Cerebellar nuclear complex (tissue), 1 donor: ENCODE results near the gene TPM4.
A peak's percentile ranks its signal among the peaks of the same experiment; 100 is the strongest.
"Not testable (repeated sequence)": the region's sequence is repeated elsewhere in the genome, so short reads cannot be mapped to it uniquely, and the experiment has no call there.

ENCODE experiments used
- DNase-seq, 2 experiments: peaks; one replicate each; lab custom pipeline; 2025; lab: John Stamatoyannopoulos, UW

The TPM4 gene

DNA sequence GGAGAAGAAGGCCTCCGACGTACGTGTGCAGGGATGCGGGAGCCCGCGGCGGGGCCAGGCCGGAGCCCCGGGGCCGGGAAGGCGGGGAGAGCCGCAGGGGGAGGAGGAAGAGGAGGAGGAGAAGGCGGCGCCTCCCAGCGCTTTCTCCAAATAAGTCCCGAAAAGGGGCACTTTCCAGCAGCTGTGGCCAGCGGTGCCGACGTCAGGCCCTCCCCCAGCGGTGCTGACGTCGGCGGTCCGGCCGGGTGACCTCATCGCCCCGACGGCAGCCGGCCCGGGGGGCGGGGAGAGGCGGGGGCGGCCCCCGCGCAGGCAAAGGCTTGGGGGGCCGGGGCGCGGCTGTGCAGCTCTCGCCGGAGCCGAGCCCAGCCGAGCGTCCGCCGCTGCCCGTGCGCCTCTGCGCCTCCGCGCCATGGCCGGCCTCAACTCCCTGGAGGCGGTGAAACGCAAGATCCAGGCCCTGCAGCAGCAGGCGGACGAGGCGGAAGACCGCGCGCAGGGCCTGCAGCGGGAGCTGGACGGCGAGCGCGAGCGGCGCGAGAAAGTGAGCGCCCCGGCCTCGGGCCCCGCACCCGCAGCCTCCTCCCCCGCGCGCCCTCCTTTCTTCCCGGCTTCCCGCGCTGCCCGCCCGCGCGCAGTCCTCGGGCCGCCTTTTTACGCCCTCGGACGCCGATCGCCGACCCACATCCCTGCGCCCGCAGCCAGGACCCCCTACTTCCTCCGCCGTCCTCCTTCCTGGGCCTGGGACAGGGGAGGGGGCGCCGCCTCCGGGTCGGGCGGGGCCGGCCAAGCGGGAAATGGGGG lies at the start of gene TPM4:
Gene TPM4 (plus strand): TSS at position 342 of the 804 bp plus-strand sequence. CDS start 71 bp downstream, at position 413.
- DNase-seq = peak in 1 of 2 experiments; percentile 20

DNA sequence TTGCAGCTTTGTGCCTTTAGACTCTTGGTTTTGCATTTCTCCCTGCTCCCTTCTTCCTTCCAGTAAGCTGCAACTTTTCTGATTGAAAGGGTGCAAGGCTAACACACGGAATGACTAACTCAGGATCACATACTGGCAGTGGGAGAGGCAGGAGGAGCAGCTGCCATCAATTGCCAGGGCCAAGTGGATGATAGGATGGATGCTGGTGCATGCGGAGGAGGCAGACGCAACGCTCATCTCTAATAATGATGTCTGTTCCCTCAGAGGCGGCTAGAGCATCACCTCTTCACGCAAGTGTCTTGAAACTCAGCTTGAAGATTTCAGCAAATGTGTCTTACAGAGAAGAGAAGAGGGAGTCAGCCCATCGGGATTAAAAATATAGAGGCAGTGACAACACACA lies 49.5 kb upstream of the TPM4 start:
- DNase-seq = no peak

DNA sequence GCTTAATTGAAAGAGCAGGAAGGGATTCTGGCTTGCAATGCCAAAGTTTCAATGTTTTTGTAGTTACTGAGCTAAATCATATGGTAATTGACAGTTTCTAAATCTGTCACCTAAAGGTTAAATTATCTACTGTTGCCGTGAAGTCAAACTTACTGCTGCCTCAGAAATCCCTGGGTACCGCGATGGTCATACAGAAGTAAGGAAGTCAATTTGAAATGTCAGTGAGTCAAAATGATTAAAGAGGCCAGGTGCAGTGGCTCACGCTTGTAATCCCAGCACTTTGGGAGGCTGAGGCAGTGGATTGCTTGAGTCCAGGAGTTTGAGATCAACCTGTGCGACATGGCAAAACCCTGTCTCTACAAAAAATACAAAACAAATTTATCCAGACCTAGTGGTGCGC lies 48.8 kb upstream of the TPM4 start:
- DNase-seq = no peak

DNA sequence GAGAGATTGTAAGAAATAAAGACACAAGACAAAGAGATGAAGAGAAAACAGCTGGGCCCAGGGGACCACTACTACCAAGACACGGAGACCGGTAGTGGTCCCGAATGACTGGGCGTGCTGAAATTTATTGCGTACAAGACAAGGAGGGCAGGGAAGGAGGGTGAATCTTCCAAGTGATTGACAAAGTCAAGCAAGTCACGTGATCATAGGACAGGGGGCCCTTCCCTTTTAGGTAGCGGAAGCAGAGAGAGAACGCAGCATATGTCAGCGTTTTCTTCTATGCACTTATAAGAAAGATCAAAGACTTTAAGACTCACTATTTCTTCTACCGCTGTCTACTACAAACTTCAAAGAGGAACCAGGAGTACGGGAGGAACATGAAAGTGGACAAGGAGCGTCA lies 46.1 kb upstream of the TPM4 start:
- not testable (repeated sequence) for DNase-seq

DNA sequence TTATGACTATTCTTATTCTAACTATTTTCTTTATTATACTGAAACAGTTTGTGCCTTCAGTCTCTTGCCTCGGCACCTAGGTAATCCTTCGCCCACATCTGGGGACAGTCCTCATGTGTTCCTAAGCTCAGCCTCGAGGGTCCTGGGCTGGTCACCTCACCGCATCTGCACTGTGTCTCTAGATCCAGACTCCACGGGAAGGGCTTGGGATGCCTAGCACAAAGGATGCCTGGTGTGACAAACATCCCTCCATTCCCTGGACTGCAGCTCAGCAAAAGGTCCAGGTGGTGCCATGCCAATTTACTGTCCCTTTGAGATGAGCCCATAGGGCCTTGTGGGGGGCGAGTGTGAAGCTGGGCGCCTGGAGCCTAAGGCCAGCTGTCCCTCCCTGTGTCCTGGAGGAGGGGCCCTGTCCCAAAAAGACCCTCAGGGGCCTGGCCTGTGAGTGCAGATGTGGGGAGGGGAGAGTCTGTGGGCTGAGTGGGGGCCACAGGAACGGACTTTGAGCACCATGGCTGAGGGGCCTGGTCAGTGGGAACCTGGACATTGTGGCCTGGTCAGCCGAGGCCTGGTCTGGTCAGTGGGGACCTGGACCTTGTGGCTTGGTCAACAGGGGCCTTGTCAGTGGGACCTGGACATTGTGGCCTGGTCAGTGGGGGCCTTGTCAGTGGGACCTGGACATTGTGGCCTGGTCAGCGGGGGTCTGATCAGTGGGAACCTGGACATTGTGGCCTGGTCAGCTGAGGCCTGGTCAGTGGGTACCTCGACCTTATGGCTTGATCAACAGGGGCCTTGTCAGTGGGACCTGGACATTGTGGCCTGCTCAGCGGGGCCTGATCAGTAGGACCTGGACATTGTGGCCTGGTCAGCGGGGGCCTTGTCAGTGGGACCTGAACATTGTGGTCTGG lies 45.1 kb upstream of the TPM4 start:
- no peak for DNase-seq

DNA sequence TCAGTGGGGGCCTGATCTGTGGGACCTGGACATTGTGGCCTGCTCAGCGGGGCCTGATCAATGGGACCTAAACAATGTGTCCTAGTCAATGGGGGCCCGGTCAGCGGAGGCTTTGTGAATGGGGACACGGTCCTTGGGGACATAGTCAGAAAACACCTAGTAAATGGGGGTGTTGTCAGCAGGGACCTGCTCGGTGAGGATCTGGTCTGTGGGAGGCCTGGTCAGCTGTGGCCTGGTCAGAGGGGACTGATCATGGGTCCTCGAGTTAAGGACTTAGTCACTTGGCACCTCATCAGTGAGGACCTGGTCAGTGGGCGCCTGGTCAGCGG lies 44.5 kb upstream of the TPM4 start:
- DNase-seq = no peak

DNA sequence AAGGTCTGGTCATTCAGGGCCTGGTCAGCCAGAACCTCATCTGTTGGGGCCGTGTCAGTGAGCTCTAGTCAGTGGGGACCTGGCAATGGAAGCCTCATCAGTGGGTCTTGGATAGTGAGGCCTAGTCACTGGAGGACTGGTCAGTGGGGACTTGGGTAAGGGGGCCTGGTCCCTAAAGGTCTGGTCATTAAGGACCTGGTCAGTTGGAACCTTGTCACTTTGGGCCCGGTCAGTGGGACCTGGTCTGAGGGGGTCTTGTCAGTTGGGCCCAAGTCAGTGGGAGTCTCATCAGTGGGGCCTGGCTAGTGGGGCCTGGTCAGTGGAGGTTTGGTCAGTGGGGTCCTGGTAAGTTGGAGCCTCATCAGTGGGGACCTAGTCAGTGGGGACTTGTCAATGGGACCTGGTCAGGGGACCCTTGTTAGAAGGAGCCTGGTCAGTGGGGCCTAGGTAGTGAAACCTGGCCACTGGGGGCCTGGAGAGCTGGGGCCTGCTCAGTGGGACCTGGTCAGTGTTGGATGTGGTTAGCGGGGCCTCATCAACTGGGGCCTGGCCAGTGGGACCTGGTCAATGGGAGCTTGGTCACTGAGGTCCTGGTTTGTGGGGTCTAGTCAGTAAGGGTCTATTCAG lies 43.7 kb upstream of the TPM4 start:
- DNase-seq = no peak

DNA sequence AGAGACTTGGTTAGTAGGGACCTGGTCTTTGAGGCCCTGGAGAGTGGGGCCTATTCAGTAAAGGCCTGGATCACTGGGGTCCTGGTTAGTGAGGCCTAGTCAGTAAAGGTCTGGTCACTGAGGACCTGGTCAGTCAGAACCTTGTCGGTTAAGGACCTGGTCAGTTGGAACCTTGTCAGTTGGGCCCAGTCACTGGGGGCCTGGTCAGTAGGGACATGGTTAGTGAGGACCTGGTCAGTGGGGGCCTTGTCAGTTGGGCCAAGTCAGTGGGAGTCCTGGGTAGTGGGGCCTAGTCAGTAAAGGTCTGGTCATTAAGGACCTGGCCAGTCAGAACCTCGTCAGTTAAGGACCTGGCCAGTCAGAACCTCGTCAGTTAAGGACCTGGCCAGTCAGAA lies 43.2 kb upstream of the TPM4 start:
- no peak for DNase-seq

DNA sequence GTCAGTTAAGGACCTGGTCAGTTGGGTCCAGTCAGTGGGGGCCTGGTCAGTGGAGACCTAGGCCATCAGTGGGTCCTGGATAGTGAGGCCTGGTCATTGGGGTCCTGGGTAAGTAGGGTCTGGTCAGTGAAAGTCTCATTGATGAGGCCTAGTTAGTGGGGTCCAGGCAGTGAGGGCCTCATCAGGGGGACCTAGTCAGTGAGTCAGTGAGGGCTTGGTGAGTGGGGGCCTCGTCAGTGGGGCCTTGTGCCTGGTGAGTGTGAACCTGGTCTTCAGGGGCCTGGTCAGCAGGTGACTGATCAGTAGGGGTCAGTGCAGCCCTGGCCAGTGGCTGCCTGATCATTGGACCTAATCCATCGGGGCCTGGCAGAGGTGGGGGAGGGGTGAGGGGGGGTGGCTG lies 42.6 kb upstream of the TPM4 start:
- no peak for DNase-seq

DNA sequence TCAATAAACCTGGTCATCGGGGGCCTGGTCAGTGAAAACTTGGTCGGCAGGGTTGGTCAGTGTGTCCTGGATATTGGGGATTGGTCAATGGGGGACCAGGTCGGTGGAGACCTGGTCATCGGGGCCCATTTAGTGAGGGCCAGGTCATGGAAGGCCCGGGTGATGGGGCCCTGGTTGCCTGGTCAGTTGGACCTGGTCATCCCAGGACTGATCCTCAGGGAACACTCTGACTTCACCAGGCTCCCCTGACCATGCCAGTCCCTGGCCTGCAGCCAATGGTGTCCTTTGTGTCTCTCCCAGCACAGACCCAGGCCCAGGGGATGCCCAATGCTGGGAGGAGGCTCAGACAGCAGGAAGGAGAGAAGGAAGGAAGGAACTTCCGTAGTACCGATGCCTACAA lies 42.1 kb upstream of the TPM4 start:
- DNase-seq = no peak

DNA sequence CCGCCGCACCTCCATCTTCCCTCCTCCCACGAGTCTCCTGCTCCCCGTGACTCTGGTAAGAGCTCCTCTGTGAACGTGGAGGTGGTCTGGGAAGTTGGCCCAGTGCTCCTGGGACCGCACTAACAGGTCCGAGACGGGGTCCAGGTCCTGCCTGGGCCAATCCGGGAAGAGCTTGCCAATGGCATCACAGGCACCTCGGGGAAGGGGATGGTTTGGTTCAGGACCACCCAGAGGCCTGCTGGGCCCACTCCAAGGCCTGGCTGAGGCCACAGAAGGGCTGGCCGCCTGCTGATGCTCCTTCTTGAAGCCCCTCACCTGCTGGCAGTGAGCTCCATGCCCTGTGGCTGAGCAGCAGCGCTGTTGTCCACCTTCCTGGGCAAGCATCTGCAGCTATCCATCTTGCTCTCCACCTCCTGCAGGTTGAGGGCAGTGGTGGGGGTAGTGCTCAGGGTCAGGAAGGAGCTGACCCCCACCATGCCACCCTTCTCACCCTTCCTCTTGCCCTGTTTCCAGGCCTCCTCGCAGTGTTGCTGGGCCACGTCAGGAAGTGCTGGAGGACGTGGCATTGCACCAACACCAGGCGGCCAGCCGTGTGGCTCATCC lies 41.2 kb upstream of the TPM4 start:
- no peak for DNase-seq

DNA sequence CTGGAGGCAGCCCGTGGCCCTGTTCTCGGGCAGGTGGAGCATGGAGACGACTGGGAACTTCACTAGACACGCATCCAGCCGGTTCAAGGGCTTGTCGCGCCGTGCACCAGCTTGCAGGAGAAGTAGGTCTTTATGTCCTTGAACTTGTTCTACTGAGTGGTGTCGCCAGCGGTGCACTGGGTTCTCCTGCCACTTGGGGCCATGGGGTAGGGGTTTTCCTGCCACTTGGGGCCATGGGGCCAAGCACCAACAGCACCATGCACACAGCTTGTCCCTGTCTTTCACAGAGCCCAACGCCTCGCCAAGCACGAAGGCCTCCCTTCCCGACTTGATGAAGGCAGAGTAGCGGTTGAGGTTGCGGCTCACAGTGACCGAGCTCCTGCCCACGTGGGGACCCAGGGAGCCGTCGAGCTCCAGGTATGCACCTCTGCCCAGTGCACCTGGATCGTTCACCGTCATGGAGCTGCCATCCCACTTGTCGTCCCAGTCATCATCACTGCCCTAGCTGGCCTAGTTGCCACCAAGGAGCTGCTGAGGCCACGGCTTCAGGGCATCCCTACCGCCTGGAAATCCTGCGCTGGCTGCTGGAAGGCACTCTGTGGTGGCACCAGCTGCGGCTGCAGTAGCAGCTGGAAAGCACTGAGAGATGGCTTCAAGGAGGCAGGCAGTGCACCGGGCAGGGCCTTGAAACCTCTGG lies 40.5 kb upstream of the TPM4 start:
- DNase-seq = no peak

DNA sequence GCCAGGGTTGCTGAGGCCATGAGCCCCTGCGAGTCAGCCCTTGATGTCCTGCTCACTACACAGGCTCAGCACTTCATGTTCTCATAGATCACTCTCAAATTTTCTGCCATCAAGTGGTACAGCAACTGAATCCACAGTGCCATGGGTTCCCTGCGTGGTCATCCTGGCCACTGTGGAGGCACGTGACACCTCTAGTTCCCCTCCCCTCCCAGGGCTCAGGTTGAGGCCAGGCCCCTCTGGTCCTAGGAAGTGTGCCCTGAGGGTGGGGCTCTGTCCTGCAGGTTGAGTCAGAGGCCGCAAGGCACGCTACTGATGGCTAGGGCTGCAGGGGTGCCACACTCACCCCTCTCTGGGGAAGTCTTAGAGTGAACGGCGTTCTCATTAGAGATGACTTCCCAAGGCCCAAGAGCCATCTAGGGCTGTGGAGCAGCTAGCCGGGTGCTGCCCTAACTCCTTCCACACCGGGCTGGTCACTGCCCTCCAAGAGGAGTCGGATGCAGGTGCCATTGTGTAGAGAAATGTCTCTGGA lies 39.8 kb upstream of the TPM4 start:
- no peak for DNase-seq

DNA sequence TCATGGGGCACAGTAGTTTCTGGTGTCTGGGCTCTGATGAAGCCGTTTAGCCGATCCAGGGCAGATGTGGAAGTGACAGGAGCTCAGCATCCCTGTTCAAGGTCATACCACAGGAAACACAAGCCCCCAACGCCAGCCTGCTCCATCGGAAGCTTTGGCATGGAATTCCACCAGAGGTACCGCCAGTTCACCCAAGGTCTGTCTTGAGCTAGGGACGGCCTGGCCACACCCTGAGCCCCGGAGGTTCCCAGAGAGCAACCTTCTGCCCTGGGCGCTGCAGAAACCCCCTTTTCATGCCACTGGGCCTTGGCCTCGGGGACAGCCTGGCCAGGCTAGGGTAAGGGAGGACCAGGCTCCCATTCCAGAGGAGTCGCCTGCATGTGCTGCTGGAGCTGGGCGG lies 39.4 kb upstream of the TPM4 start:
- DNase-seq = no peak

DNA sequence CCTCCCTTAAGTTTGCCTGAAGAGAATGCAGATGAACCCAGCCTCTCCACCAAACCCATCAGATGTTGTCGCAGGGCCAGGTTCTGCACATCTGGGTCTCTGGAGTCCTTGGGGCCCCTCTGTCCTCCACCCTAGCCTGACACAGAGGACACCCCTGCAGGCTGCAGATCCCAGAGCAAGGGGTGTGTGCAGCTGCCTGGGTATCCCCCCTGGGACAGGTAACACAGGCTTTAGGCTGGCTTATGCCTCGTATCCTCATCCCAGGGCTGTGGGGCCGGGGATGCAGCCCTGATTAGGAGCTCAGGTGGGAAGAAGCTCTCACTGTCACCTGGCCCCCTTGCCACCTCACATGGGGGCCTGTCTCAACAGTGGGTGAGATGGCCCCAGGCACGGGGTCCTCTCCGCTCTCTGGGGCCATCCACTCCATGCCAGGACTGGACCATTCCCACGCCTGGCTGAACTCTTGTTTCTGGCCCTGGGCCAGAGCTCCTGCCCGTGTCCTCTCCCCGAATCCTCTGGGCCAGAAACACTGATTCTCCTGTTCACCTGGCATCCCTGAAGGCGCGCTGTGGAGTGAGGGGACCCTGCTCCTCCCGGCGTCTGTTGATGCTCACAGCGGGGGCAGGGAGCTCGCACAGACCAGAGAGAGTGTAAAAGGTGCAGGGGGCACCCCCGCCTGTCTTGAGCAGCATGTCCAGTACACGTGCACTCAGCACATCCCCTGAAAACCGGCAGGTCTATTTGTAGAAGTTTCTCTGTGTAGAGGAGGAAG lies 38.7 kb upstream of the TPM4 start:
- no peak for DNase-seq

DNA sequence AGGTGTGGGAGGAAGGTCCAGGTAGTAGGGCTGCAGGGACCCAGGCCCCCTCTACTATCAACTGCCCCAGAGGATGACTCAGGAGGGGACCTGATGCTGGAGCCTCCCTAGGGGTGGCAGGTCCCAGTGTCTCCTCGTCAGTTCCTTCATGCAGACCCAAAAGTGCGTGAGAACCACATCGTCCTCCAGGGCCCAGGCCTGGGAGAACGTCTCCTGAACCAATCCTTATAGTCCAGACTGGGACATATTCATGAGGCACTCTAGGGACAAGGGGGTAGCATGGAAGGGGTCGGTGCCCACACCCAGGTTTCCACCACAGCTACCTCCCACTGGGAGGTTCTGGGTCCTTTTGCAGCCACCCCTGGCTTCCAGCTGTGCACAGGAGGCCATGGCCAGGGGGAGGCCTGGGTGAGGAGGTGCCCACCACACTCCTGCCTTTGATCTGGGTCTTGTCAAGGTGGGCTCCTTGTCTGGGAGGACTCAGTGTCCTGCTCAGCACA lies 38.0 kb upstream of the TPM4 start:
- no peak for DNase-seq

DNA sequence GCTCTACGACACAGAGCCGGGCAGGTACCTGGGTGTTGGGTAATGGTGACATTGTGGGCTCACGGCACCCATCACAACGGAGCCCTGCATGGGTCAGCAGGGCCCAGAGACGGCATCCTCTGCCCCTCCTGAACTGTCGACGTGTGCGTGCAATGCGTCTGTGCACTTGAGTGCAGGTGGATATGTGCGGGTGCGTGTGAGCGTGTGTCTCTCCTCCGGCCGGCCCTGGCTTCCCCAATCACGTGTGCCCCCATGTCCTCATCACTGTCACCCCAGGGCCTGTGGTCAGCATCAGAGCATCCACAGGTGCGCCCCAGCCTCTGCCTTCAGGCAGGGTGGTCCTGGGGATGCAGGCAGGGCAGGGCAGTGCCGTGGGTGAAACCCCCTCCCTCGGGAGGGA lies 37.2 kb upstream of the TPM4 start:
- no peak for DNase-seq

DNA sequence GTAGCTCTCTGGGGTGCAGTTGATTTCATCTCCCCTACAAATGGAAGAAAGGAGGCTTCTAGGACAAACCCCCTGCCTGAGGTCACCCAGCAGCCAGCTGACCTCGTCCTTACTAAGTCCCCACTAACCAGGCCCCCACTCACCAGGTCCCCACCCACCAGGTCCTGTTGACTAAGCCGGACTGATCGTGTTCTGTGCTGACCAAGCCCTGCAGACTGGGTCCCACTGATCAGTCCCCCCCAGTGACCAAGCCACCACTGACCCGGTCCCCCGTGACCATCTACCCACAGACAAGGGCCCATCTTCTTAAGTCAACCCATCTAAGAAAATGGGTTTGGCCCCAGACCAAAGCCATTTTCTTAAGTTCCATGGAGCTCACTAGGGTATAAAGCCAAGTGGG lies 36.8 kb upstream of the TPM4 start:
- no peak for DNase-seq

DNA sequence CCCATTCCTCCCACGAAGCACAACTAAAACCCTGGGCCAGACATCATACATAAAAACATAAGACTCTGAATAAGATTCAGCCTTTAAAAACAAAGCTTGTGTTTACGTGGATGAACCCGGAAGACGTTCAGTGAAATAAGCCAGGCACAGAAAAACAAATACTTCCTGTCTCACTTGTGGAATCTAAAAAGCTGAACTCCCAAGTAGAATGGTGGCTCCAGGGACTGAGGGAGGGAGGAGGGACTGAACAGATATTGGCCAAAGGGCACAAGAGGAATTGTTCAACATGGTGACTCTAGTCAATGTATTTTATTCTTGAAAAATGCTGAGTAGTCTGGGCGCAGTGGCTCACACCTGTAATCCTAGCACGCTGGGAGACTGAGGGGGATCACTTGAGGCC lies 35.7 kb upstream of the TPM4 start:
- DNase-seq = no peak

DNA sequence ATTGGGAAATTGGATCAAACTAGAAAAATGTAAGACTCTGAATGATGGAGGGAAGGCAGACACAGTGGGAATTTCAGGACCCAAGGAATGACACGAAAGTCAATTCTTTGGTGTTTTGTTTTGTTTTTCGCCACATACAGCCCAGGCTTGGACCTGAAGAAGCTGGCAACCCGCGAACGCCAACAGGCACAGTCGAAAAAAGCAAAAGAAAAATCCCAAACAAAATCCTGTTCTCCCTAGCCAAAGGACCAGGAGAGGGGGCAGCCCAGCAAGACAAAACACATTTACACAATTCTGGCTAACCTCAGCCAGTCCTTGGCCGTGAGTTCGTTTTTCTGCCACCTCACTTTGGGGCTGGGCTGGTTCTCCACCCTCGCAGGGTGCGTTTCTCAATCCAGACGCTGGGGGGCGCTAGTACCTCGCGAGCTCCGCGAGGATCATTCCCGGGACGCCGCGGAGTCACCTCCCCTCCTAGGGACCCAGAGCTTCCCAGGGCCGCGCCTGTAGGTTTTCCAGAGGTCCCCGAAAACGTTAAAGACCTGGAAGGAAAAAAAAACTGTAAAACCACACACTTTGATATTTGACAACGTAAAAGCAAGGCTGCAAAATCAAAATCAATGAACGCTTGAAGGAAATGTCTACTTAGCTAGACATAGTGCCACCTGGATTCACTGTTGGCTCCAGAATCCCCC lies 34.9 kb upstream of the TPM4 start:
- peak in 1 of 2 experiments; percentile 30 for DNase-seq
